Hematopoietic multipotent progenitor cell treated with erythropoietin and hydrocortisone succinate and interleukin-3 and kit ligand, for 17 days (in vitro differentiated cells): ENCODE measurements around the gene TARP.
"Not testable (repeated sequence)": the region's sequence is repeated elsewhere in the genome, so short reads cannot be mapped to it uniquely, and the experiment has no call there.

Experiments
- DNase-seq: peaks from one replicate; pipeline ENCODE4 v3.0.0-alpha.2; 2015; ENCODE audit warnings: low spot score

TARP gene

DNA sequence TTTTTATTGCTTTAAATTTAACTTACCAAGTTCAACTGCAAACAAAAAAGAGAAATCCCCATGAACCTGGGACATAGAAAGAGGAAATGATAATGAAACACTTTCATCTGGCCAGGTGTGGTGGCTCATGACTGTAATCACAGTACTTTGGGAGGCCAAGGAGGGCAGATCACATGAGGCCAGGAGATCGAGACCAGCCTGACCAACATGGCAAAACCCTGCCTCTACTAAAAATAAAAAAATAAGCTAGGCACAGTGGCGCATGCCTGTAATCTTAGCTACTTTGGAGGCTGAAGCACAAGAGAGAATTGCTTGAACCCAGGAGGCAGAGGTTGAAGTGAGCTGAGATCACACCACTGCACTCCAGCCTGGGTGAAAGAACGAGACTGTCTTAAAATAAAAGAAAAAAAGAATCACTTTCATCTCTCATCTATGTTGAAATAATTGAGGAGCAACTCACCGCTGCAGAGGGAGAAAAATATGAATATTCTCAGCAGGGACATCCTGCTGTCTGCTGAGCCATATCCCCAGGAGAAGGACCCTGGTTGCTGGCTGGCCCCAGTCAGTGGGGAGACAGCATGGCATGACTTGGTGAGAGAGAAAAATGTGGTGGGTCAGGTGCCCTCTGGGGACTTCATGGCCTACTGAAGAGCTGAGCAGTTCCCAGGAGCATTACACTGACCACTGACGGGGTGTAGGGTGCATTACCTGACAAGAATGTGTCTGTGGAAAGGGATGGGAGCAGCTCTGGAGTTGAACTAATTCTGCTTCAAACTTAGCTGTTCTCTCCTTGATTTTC, 22.8 kb upstream of the TARP start:
- DNase-seq = no peak

DNA sequence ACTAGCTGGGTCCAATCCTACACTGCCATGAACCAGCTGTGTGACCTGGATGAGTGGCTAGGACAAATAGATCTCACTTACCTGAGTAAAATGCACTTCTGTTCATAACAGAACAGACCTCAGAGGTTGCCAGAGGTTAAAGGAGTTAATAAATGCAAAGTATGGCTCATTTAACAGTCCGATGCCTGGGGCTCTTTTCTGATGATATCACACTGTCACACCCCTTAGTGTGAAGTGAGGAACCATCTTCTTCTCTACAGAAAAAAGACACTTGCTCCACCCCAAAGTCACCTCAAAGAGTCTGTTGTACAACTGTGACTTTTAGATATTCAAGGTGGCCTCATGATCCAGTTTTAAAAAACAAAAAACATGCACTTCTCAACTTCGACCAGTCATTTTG, 21.5 kb upstream of the TARP start:
- no peak for DNase-seq

DNA sequence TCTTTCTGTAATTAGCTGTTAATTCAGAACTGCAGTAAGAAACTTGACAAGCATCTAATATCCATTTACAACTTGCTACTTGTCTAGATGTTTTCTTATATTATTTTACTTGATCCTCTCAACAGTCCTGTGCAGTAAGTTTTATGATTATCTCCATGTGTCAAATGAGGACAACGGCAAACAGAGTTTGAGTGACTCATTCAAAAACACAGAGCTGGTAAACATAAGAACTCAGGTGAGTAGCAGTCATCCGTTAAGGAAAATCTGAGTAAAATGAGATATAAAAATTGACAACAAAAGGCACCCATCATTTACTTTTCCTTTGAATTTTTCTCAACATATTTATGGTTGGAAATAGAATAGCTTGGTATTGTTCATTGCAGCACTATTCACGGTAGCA, 19.0 kb upstream of the TARP start:
- no peak for DNase-seq

DNA sequence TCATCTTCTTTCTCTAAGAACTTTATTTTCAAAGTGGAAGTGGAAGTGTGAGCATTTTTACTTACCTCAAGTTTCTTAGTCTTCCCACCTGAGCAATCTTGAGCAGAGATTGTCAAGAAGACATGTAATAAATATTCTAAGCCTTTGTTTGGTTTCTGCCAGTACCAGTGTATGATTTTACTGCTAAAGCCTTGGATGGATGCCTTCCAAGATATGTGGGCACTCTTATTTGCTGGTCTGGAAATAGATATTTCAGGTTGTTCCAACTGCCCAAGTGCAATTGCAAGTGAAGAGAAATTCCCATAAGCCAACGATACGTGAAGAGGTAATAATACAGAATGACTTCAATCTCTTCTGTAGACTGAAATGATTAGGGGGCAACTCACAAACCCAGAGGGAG, 18.2 kb upstream of the TARP start:
- DNase-seq = no peak

DNA sequence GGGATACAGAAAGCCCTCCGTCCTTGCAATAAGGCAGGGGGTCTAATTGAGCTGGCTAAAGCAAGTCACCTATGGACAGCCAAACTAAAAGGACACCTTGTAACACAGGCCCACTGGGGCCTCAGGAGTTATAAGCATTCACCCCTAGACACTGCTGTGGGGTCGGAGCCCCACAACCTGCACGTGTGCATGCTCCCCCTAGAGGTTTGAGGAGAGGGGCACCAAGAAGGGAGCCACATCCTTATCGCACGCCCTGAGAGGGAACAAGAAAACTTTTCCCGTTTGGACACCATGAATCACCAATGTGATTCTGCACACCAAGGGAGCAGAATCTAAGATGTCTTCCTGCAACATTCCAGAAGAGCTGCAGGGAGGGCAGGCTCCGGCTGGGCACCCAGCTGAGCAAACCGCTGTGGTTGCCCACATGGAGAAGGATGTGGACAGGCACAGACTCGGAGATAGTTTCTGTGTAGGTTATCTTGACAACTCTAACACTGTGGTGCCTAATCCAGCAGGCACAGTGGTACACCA, 17.7 kb upstream of the TARP start:
- DNase-seq = no peak

DNA sequence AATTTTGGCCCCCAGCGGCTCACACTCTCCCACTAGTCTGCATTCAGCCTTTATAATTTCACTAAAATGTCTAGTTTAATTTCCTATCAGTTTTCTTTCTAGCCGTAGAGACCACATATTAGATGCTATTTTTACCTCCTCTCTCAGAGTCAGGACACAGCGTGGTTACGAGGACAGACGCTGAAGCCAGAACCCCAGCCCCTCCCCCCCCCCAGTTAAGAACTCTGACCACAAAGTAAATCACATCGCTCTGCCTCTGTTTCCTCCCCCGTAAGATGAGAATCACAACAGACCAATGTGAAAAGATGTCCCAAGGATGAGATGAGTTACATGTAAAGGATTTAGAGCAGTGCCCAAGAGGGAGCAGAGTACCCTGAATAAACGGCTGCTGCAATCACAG, 11.1 kb upstream of the TARP start:
- no peak for DNase-seq

DNA sequence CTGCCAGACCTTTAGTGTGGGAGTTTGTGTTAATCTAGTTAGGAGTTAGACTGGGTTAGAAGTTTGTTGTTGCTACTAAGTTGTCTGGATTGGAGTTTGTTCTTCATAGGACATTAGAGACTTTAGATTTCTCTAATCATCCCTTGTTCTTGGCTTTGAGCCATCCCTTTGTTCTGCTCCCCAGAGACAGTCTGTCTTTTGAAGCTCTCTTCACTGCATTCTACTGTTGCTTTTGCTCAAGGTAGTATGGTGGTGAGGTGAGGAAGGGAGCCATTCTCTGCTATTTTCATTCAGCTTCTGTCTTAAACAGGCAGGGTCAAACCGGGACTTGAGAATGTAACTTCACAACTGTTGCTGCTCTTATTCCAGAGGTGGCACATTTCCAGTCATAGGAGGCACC, 10.4 kb upstream of the TARP start:
- no peak for DNase-seq

DNA sequence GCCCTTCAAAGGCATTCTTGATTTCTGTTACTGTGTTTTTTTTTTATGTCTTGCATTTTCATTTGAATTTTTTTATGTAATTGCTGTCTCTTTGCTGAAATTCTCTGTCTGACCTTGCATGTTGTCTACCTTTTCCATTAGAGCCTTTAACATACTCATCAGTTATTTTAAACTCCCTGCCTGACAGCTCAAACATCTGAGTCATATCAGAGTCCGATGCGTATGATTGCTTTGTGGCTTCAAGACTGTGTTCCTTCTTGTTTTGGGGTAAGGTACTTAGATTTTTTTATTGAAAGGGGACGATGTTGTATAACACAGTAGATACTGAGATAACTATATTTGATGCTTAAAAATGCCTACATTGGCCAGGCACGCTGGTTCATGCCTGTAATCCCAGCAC, 9.7 kb upstream of the TARP start:
- no peak for DNase-seq

DNA sequence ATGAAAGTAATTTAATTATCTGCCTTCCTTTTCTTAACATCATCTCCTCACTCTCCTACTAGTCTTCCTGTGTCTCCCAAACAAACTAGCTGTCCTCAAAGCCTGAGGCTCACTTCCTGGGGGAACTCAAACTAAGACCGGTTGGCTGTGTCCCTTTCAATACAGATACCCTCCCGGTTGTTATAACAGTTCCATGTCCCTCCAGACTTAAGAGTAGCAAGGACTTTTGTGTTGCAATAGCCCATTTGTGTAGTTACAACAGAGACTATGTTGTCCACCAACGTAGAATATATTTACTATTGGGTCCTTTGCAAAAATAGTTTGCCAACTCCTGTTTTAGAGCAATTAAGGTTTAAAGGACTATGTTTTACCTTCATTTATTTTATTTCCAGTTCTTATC, 8.6 kb upstream of the TARP start:
- DNase-seq = no peak

DNA sequence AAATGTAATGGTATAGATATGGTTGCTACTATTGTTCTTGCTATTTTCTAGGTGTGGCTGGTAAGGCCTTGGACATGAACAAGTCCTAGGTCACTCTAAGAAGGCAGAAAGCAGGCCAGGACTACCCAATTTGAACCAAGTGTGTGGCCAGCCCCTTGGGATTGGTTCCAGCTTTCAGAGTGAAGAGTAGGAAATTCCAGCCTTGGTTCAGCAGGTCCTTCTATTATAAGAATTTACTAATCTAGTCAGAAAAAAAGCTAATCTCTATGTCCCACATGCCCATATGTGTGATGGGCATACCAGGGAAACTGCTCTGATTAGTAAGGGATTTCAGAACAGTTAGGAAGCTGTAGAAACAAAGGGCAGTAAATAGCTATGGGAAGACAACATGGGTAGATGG, 7.8 kb upstream of the TARP start:
- DNase-seq = no peak

DNA sequence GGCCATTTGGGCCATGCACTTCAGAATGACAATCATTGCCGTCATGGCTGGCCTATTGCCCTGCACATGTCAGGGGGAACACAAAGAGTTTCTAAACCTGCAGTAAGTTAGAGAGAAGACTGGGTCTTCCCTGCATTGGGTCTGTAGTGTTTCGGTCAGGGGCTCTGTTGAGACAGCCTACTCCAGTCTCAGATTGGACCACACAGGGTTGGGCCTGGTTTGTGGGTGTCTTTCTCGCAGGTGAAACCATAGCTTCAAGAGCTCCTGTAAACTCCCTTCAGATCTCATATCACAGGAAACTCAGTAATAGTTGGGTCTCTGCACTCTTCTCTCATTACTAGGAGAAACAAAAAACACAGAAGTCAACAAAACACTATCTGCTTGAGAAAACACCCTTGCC, 7.3 kb upstream of the TARP start:
- DNase-seq = no peak

DNA sequence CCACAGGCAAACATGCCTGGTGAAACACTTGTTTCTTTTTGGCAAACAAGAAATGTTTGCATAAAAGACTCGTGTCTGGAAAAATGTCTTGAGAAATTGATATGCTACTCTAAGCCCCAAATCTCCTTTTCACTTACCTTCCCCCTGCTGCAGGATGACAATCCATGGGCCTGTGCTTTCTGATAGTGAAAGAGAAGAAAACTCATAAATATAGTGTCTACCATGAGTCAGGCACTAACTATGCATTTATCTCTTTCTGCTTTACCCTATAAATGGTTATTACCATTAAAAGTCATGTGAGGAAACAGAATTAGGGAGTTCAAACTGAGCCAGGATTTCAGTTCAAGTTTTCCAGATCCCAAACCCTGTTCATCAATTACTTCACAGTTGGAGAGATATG, 6.6 kb upstream of the TARP start:
- no peak for DNase-seq

DNA sequence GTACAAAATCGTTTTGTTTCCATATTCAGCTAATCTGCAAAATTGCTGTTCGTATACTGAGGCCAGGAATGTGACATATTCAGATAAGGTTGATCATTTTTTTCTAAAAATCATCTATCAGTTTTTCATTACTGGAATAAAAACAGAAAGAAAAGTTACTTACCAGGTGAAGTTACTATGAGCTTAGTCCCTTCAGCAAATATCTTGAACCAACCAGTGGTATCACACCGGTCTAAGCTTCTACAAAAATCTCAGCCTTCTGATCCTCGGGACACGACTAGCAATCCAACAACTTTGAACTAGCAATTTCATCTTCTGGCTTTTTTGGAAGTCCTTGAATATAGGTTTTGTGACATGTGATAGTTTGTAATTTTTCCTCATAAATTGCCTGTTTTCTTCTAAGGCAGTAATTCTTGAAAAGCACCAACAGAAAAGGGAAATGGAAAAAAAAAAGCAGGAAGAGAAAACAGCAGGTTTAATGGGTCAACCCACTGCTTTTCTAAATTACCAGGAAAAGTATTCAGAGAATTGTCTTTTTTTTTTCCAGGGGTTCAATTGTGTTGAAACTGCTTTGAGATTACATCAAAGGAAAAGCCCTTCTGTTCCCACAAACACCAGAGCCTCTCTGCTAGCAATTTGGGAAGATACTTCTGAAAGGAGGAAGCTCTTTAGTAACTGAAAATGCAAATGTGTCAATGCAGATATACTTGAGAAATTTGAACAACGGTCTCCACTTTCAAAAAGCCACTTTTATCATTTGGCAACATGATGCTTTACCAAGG, 2.9 kb upstream of the TARP start:
- no peak for DNase-seq

DNA sequence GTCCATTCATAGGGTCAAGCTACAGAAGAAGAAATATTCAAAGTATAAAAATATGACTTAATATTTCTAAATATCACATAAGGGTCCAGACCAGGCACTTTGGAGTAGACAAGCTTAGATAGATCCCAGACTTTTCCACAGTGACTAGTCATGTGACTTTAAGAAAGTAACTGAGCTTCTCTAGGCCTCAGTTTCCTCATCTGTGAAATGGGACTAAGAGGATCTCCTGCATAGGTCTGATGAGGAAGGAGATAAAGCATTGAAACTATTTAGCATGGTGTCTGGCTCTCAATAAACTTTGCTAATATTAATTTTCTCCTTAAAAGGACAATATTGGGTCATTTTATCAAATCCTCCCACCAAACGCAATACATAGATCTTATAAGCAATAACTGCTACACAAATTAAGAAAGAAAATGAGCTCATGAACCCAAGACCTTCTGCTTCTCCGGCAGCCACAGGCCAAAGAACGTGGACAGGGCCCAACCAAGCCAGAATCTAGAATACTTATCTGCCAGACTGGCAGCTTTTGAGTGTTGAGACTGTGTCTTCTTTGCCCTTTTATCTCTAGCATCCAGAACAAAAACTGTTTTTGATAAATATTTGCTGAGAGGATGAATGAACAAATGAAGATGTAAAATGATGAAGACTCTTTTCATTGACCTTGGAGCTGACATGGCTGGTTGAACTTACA, 1.6 kb upstream of the TARP start:
- no peak for DNase-seq

DNA sequence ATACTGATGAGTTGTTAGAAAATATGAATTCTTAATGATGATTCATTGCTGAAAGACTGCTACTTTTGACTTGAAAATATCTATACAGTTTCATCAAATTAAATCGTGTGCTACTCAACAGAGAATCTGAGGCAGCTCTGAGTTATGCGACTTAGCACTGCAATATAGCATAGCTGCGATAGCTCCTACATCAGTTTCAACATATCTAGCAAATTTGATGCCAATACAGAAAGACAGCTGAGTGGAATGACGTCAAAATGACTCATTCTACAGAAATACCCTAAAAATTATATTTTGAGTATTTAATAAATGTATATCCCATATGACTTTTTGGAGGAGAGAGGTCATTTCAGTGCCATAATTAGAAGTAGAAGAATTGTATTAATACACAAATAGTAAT, 1.1 kb upstream of the TARP start:
- DNase-seq = no peak

DNA sequence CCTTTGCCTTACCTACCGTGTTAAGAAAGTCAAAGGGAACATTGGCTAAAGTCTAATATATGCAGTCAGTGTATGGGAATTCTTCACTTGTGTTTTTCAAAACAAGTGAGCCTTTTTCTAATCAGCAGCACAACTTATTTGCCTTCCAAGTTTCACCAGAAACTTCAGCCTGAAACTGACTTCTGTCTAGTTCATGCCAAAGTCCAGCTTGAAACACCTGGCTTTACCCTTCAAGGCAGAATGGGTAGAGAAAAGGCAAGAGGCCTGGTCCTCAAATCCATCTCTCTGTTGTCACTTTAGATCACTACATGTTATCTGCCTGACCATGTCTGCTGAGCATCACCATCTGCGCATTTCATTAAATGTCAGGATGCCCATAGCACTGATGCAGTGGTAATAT, 3.0 kb downstream of the TARP start:
- DNase-seq = not testable (repeated sequence)

DNA sequence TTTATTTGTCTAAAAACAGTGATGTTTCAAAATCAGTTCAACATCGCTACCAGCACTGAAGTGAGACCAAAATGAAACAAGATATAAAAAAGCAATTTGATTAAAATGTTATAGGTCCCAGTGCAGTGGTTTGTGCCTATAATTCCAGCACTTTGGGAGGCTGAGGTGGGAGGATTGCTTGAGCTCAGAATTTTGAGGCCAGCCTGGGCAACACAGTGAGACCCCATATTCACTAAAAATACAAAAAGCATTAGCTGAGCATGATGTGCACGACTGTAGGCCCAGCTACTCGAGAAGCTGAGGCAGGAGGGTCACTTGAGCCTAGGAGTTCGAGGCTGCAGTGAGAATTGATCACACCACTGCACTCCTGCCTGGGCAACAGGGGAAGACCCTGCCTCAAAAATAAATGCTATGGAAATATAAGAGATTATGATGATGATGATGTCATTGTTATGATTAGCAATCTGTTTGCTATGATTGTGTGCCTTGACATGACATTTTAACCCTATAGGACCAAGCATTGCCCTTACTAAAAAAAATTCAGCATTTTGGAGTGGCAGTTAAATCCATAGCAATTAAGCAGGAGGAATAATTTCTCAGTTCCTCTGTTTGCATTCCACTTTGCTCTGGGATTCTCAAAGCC, 3.6 kb downstream of the TARP start:
- DNase-seq = not testable (repeated sequence)

DNA sequence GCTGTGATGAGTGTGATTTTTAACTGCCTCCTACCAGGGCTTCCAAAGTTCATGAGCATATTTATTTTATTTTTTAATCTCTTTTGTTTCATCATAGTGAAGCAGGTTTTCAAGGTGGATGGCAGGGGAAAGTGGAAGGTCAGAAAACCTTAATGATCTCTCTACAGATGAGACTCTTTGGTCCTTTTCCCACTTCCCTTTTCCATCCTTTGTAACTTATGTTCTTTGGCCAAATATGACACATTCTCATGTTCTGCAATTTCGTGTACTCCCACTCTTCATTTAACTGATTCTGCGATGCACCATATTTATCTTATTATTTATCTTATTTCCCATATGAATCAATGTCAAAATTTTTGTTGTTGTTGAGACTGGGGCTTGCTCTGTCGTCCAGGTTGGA, 7.5 kb downstream of the TARP start:
- DNase-seq = not testable (repeated sequence)

DNA sequence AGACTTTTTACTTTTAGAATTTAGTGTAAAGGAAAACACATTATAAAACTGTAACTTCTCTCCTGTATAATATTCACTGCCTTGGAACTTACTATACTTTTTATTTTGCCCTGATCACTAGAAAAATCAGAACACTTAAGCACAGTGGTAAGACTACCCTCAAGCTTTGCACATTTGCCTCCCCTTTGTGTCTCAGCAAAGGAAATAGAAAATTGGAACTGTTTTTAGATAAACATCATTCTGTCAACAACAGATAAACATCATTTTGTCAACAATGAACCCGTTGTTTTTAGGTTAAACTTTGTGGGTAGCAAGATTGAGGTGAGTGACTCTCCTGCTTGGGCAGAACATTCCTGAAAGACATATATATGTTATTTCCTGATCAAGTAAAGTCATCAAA, 8.8 kb downstream of the TARP start:
- not testable (repeated sequence) for DNase-seq

DNA sequence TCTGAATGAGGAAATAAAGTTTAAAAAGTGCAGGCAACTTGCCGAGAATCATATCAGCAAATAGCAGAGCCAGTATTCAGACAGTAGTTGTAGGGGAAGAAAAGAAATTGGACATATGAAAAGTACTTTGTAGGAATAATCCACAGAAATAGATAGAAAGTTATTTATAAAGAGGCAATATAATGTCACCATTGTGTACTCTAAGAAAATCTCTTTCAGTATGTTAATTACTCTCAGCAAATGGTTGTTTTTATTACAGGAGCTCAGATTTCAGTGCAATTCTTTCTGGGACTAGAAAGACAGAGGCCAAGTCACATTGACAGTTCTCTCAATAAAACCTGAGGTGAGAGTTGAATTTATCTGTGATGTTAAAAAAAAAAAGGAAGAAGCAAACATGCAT, 10.2 kb downstream of the TARP start:
- not testable (repeated sequence) for DNase-seq

DNA sequence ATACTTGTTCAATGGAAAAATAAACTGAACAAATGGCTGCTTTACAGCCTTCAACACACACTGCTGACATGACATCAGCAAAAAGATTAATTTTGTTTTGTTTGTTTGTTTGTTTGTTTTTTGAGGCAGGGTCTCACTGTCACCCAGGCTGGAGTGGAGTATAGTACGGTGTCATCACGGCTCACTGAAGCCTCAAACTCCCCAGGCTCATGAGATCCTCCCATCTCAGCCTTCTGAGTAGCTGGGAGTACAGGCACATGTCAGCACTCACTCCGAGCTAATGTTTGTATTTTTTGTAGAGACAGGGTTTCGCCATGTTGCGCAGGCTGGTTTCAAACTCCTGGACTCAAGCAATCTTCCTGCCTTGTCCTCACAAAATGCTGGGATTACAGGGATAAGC, 10.9 kb downstream of the TARP start:
- DNase-seq = no peak

DNA sequence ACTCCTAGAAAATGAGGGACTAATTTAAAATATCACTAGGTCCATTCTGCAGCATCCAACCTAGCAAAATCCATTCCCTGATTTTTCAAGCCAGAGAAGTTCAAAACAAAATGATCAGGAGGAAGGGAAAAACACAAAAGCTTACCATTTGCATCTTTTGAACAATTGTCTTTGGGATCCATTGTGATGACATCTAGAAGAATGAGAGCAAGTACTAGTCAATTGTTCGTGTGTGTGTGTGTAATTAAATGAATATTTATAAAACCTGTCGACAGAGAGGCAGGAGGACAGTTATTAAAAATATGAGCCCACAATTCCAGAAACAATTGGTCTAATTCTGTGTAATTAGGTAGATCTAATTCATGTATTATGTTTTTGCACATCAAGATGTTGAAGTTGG, 11.4 kb downstream of the TARP start:
- DNase-seq = not testable (repeated sequence)
